NCI-H2196 (cell line): ENCODE data around the gene INTS11.

ENCODE experiments used
- DNase-seq: peaks from one replicate; lab custom pipeline; 2025; ENCODE audit not compliant: unreplicated experiment; lab: John Stamatoyannopoulos, UW

INTS11 gene

GRCh38 chr1:1314678-1315335 lies 9.7 kb downstream of the INTS11 start:
- no peak for DNase-seq

DNA sequence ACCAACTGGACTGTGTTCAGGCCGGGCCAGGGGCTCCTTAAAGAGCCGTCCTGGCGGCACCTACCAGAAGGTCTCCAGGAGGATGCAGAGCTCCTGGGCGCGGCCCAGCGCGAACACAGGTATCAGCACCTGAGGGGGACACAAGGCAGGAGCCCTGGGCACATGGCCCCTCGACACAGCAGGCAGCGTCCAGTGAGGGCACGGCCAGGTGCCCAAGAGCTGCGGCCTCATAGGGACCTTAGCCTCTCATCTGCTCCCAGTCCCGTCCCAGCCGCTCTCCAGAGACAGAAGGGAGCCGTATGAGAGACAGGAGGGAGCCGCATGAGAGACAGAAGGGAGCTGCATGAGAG lies 10.2 kb downstream of the INTS11 start:
- no peak for DNase-seq

- no peak for DNase-seq
These were observed 10.8 kb downstream of the INTS11 start for GRCh38 chr1:1313500-1314236.

DNA sequence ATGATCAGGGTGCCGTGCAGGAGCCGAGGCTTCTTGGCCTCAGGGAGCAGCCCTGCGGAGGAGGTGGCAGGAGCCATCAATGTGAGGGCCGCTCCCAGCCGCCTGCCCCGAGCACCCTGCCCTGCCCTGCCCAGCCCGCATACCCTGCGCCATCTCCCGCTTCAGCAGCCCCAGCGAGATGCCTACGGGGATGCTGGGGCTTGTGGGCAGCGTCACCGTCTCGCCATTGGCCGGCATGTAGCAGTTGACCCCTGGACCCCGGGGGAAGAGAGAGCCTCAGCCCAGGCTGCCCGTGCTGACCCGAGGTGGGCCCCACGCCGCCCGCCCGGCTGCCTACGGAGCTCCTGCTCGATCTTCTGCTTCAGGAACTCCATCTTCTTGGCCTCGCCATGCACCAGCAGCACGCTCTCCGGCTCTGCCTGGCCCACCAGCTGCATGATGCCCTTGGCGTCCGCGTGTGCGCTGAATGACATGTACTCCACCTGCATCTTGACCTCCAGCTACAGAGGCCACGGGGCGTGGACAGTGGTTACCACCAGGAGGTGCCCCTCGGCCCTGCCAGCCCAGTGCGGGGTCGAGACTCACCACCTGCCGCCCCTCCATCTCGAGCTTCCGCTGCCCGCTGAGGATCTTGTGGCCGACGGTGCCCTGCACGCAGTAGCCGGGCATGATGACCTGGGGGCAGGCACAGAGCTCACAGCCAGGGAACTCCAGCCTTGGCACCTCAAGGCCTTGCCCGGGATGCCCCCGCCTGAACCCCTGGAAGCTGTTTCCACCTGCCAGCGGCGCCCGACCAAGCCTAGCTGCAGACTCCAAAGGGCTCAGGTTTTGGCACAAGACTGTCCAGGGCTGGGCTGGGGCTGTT lies 11.8 kb downstream of the INTS11 start:
- no peak for DNase-seq

- DNase-seq, result no peak
These were observed 13.1 kb downstream of the INTS11 start for GRCh38 chr1:1311107-1312104.

GRCh38 chr1:1310476-1311053 lies 13.9 kb downstream of the INTS11 start:
- no peak for DNase-seq

GRCh38 chr1:1310109-1310385 lies 14.4 kb downstream of the INTS11 start:
- no peak for DNase-seq

DNA sequence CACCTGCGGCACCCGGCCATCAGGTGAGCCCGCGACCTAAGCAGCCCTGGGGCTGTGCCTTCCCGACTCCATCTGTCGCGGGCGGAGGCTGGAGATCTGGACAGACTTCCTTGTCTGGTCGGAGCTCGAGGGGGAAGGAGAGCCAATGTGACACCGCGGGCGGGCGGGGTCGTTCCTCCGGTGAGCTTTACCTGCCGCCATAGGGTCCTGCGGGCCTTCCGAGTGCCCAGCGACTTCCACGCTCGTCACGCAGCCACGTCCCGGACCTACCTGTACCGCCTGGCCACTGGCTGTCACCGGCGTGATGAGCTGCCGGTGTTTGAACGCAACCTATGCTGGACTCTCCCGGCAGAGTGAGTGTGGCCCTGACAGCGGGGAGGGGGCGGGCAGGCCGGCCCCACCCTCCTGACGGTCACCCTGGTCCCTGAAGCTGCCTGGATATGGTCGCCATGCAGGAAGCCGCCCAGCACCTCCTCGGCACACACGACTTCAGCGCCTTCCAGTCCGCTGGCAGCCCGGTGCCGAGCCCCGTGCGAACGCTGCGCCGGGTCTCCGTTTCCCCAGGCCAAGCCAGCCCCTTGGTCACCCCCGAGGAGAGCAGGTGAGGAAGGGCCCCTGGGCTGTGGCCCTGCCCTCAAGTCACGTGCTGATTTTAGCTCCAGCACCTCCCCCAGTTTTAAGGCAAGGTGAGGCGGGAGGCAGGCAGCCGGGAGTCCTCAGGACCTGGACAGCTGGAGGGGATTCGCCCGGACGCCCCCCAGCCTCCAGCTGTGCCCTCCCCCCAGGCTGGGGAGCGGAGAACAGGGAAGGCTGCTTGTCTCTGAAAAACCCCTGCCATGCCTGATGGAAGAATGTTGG lies 15.0 kb downstream of the INTS11 start:
- DNase-seq, result peak; percentile 31

- DNase-seq, result no peak
These were observed 15.7 kb downstream of the INTS11 start for GRCh38 chr1:1308756-1309250.

DNA sequence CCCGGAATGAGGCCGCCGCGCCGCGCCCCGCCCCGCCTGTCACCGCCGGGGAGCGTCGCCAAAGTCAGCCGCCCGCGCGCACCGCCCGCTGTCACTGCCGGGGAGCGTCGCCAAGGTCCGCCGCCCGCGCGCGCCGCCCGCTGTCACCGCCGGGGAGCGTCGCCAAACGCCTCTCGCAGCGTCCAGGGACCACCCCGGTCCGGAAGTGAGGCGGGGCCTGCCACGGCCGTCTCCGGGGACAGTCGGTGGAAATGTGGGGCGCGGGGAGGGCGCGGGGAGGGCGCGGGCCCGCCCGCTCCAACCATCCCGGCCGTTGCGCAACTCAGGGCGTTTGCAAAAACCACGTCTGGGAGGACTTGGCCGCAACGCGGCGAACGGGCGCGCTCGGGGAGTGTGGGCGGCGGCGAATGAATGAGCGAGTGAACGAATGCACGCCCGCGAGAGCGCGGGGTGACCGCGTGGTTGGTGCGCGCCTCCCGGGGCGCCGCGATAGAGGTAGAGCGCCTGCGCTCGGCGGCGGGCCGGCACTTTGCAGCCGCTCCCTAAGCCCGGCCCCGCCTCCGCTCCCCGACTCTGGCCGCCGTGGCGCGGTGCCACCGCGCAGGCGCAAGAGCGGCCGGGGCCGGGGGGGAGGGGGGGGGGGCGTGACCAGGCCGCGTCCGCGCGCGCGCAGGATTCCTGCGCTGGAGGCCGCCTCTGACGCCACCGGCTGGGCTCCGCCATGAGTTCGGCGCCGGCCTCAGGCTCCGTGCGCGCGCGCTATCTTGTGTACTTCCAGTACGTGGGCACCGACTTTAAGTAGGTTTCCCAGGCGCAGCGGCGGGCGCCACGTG lies 16.3 kb downstream of the INTS11 start, which contains the start of the genes ACAP3 and PUSL1:
Gene ACAP3 (minus strand): TSS at position 8 of the 833 bp plus-strand sequence. CDS start 115 bp downstream, outside the sequence.
Gene PUSL1 (plus strand): TSS at position 675 of the 833 bp plus-strand sequence. CDS start 47 bp downstream, at position 722.
- DNase-seq, result peak; percentile 93

GRCh38 chr1:1307261-1307922 lies 17.1 kb downstream of the INTS11 start:
- peak; percentile 38 for DNase-seq

GRCh38 chr1:1306661-1307260 lies 17.7 kb downstream of the INTS11 start:
- no peak for DNase-seq

- DNase-seq, result no peak
These were observed 18.3 kb downstream of the INTS11 start for GRCh38 chr1:1306070-1306660.

GRCh38 chr1:1305300-1306069 lies 19.0 kb downstream of the INTS11 start:
- DNase-seq, result peak; percentile 57

- DNase-seq, result peak; percentile 81
These were observed 19.8 kb downstream of the INTS11 start for GRCh38 chr1:1304331-1305299.
